ENCODE measurements around the gene PPEF1.
A peak's percentile ranks its signal among the peaks of the same experiment; 100 is the strongest.
"Not testable (repeated sequence)": the region's sequence is repeated elsewhere in the genome, so short reads cannot be mapped to it uniquely, and the experiment has no call there.

The PPEF1 gene

DNA sequence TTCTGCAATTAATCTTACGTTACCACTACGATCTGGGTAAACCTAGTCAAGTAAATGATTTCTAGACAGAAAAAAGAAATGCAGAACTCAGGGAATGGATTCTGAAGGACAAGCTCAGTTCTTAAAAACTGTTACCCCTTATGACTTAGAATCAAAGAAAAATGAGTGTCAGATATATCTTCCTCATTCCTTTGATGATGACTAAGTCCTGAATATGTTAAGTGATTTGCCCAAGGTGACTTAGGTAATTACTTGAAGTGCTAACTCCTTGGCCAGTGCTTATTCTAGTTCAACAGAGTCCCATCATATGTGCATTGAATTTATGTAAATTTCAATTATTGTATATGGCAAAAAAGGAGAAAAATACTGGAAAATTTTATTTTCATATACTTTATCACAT lies 92.5 kb downstream of the PPEF1 start:
- no peak for FAIRE-seq

DNA sequence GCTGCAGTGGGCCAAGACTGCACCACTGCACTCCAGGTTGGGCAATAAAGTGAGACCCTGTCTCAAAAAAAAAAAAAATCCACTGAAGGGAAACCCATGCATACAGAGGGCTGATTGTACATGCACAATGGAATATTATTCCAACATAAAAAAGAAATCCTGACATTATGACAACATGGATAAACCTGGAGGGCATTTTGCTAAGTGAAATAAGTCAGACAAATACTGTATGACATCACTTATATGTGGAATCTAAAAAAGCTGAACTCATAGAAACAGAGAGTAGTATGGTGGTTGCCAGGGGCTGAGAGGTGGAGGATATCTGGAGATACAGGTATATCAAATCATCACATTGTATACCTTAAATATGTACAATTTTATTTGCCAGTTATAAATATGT lies 102.2 kb downstream of the PPEF1 start:
- FAIRE-seq = no peak

- no peak for FAIRE-seq
These were observed 103.0 kb downstream of the PPEF1 start for GRCh38 chrX:18810416-18810815.

- no peak for FAIRE-seq
These were observed 117.9 kb downstream of the PPEF1 start for GRCh38 chrX:18825375-18825774.

DNA sequence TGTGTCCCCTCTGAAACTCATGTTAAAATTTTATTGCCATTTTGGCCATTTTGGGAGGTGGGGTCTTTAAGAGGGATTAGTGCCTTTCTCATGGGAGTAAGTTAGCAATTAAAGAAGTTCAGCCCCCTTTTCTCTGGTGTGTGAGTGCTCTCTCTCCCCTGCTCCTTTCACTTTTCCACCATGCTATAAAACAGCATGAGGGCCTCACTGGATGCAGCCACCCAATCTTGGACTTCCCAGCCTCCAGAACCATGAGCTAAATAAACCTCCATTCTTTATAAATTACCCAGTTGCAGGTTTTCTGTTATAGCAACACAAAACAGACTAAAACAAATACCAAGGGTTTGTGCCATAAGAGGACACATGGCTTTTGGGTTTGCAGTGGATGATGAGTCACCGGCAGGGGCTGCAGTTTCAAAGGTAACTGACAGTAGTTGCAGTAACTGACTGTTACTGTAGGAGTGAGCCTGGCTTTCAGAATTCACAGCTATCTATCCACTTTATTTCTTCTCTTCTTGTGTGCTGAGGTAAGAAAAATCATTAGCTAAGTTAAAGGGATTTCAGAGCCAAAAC lies 121.5 kb downstream of the PPEF1 start:
- FAIRE-seq = no peak

- FAIRE-seq = no peak
These were observed 125.8 kb downstream of the PPEF1 start for GRCh38 chrX:18833071-18833731.

DNA sequence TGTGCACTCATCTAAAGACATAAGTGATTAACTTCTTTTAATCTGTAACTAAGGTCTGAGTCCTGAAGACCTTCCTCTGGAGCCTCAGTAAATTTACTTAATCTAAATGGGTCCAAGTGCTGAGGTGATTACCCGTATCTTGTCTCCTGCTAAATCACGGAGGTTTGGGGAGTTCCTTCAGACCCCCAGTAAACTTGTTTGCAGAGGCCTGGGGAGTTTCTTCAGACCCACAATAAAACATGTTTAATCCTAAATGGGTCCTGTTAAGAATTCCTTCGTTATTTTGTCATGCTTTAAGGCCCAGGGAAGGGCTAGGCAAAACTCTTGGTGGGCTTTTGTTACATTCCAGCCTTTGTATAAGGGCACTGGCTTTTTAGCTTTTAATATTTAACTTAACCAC lies 140.5 kb downstream of the PPEF1 start:
- not testable (repeated sequence) for FAIRE-seq

- no peak for FAIRE-seq
These were observed 148.6 kb downstream of the PPEF1 start for GRCh38 chrX:18855919-18856644.

- FAIRE-seq = no peak
These were observed 149.2 kb downstream of the PPEF1 start for GRCh38 chrX:18856645-18856997.

DNA sequence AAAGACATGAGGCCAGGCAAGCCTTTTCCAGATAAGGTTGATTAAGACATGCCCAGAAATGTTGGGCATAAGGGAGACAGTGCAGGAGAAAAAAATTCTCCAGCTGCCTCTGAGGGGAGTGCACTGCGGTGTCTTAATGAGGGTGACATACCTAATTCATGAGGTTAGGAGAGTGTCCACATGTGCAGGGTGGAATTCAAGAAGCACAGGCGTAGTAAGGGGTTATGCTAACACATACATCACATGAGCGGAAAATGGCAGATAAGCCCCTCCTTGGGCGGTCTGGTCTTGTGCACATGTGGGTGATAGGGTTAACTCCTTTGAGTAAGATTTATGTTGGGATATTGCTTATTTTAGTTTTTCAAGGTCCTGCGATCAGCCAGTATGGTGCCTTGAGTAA lies 154.1 kb downstream of the PPEF1 start:
- no peak for FAIRE-seq

DNA sequence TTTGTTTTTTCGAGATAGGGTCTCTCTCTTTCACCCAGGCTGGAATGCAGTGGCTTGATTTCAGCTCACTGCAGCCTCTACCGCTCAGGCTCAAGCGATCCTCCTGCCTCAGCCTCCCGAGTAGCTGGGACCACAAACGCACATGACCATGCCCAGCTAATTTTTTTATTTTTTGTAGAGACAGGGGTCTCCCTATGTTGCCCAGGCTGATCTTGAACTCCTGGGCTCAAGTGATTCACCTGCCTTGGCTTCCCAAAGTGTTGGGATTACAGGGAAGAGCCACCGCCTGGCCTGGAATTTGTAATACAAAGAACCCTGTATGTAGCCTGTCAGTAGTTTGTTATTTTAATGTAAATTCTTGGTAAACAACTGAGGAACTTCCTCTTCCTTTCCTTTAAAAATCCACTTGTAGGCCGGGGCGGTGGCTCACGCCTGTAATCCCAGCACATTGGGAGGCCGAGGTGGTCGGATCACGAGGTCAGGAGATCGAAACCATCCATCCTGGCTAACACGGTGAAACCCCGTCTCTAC lies 157.0 kb downstream of the PPEF1 start:
- FAIRE-seq = no peak

DNA sequence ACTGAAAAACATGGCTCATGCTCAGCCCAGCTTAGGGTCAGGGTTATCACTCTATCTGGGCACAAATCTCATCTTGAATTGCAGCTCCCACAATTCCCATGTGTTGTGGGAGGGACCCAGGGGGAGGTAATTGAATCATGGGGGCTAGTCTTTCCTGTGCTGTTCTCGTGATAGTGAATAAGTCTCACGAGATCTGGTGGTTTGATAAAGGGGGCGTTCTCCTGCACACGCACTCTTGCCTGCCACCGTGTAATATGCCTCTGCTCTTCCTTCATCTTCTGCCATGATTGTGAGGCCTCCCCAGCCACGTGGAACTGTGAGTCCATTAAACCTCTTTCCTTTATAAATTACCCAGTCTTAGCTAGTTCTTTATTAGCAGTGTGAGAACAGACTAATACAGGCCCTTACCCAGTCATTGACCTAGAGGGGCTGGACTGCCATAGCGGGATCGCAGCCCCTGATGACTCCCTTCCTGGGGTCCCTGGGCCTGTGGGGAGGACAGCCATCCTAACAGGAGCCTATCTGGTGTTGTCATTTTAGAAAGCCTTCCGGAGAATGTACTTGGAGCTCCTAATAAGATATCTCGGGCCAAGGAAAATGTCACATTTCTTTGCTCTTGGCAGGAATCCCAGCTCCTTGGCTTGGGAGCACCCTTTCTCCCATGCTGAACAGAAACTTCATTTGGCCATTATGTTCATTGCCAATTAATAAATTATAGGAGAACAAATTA lies 163.9 kb downstream of the PPEF1 start:
- no peak for FAIRE-seq

DNA sequence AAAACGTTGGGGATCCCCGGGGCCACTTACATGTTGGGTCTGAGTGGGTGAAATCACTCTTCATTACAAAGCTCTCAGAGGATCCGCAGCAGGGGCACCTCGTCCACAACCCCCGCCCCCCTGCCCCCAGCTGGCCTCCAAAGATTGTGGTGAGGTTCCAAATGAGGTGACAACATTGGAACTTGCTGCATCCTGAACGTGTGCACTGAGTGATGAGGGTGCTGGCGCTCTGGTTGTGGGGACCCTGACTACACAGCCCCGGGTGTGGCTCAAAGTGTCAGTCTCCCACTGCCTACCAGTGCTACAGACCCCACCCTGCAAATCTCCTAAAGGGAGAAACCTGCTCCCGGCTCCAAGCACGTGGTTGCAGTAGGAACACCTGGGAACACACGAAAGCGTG lies 164.5 kb downstream of the PPEF1 start:
- FAIRE-seq = no peak

GRCh38 chrX:18872621-18873020 lies 165.2 kb downstream of the PPEF1 start:
- FAIRE-seq = no peak

GRCh38 chrX:18873189-18873791 lies 165.8 kb downstream of the PPEF1 start:
- no peak for FAIRE-seq

- FAIRE-seq = no peak
These were observed 166.4 kb downstream of the PPEF1 start for GRCh38 chrX:18873836-18874235.

DNA sequence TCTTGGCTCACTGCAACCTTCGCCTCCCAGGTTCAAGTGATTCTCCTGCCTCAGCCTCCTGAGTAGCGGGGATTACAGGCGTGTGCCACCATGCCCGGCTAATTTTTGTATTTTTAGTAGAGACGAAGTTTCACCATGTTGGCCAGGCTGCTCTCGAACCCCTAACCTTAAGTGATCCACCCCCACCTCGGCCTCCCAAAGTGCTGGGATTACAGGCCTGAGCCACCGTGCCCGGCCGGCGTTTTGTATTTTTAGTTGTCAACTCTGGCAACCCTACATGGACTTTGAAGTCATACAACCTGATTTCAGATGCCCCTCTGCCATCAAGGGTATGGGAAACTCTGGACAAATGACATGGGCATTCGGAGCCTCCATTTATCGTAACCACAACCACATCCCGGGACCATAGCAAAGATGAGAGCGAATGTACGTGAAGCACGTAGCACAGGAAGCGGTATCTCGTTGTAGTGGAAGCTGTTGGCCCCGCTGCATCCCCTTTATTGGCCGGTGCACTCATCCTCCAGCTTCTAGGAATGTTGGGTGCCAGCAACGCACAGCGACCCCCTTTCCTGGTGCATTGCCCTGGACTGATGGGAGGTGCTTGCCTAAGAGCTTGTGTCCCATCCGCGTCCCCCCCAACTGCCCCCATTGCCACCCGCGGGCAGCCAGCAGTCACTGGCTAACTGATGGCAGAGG lies 167.3 kb downstream of the PPEF1 start:
- FAIRE-seq = no peak

DNA sequence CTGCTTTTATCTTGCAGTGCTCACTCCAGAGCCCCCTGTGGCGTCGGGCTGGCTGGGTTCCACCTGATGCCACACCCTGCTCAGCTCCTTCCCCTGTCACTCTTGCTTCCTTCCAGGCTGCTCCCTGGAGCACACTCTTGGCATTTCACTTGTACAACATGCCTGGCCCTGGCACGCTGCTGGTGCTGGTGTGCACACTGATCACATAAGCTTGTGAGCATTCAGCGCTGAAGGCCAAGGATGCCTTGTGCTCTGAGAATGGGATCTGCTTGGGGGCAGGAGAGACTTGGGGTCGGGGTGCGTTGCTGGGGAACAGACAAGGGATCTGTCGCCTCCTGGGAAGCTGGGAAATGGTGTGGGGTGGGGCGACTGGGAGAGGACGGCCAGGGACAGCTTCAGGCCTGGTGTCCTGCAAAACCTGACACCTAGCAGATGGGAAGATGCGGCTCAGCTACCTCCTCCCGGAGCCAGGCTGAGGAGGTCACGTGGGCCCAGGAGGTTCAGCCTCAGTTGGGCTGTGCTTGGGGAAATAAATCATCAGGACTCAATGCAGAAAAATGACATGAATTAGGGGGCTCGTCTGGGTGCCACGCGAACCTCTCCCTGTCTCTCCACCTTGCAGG lies 167.9 kb downstream of the PPEF1 start:
- FAIRE-seq = no peak

GRCh38 chrX:18877469-18877868 lies 170.0 kb downstream of the PPEF1 start:
- FAIRE-seq = peak; percentile 21
